Epidermal melanocyte (primary cell): ENCODE data around the gene PPP1R9B.

ENCODE experiments used
- DNase-seq: peaks from one replicate; pipeline ENCODE4 v3.0.0; 2011; ENCODE audit warnings: low spot score; ENCODE audit not compliant: insufficient read length

PPP1R9B gene

GRCh38 chr17:50109207-50109606 lies 41.3 kb downstream of the PPP1R9B start:
- DNase-seq: no peak

- no peak for DNase-seq
Observed at GRCh38 chr17:50108556-50108955, 41.9 kb downstream of the PPP1R9B start.

GRCh38 chr17:50107790-50108414 lies 42.6 kb downstream of the PPP1R9B start:
- DNase-seq: no peak

GRCh38 chr17:50106393-50107131 lies 43.9 kb downstream of the PPP1R9B start:
- DNase-seq: no peak

GRCh38 chr17:50105811-50106210 lies 44.7 kb downstream of the PPP1R9B start:
- DNase-seq: no peak

- DNase-seq: no peak
Observed at GRCh38 chr17:50103941-50104340, 46.5 kb downstream of the PPP1R9B start.

GRCh38 chr17:50103252-50103651 lies 47.2 kb downstream of the PPP1R9B start:
- DNase-seq: no peak

GRCh38 chr17:50102164-50102991 lies 48.1 kb downstream of the PPP1R9B start:
- DNase-seq: peak; percentile 86

GRCh38 chr17:50101346-50102163 lies 48.9 kb downstream of the PPP1R9B start:
- DNase-seq: peak; percentile 18

- no peak for DNase-seq
Observed at GRCh38 chr17:50100921-50101345, 49.5 kb downstream of the PPP1R9B start.

- no peak for DNase-seq
Observed at GRCh38 chr17:50100480-50100883, 50.0 kb downstream of the PPP1R9B start.

- DNase-seq: no peak
Observed at GRCh38 chr17:50099003-50099402, 51.5 kb downstream of the PPP1R9B start.

- no peak for DNase-seq
Observed at GRCh38 chr17:50098583-50098982, 51.9 kb downstream of the PPP1R9B start.

- no peak for DNase-seq
Observed at GRCh38 chr17:50097926-50098325, 52.6 kb downstream of the PPP1R9B start.

- DNase-seq: no peak
Observed at GRCh38 chr17:50097455-50097854, 53.0 kb downstream of the PPP1R9B start.

- no peak for DNase-seq
Observed at GRCh38 chr17:50096758-50097157, 53.7 kb downstream of the PPP1R9B start.

- no peak for DNase-seq
Observed at GRCh38 chr17:50096092-50096491, 54.4 kb downstream of the PPP1R9B start.

GRCh38 chr17:50095626-50096037 lies 54.8 kb downstream of the PPP1R9B start:
- no peak for DNase-seq

GRCh38 chr17:50094753-50095619 lies 55.5 kb downstream of the PPP1R9B start, which contains the start of gene PDK2:
Gene PDK2, plus strand, starts transcription at chr17:50095351. Its CDS starts 85 bp downstream, at chr17:50095436.
- peak; percentile 98 for DNase-seq

- peak; percentile 74 for DNase-seq
Observed at GRCh38 chr17:50094243-50094752, 56.2 kb downstream of the PPP1R9B start.
